Activated CD8-positive, alpha-beta T cell treated with anti-CD3 and anti-CD28 coated beads, Interleukin-2, amount 10 ng/mL, durations not matched to agents 7 days and 5 days (primary cell): ENCODE data around the gene YIPF5. TPM values are rescaled to one million over a fixed set of nuclear protein-coding genes. Genes with fewer than 3 reads are reported as not detected.

Experiments
- ATAC-seq: fragments of 150-1000 bp; cut with Tn5 transposase; one replicate; pipeline ENCODE4 v1.10.0; 2021; ENCODE audit warnings: moderate library complexity
- CTCF ChIA-PET: fragments of 350-600 bp; sonication (Branson Sonifier 250); formaldehyde crosslinking; loops from one replicate; lab custom pipeline; 2021; ENCODE audit warnings: antibody characterized with exemption; lab: Charles Lee
- POLR2A ChIA-PET: fragments of 350-600 bp; sonication (Branson Sonifier 250); formaldehyde crosslinking; loops from one replicate; lab custom pipeline; 2021; ENCODE audit warnings: antibody characterized with exemption; lab: Charles Lee
- DNase-seq: peaks from one replicate; pipeline ENCODE4 v3.0.0-alpha.2; 2020
- H3K27ac Mint-ChIP-seq: one replicate; pipeline ENCODE4 v1.8.0; 2021; ENCODE audit warnings: mild to moderate bottlenecking, mixed read lengths
- H3K27me3 Mint-ChIP-seq: one replicate; pipeline ENCODE4 v1.8.0; 2021; ENCODE audit warnings: low read depth, mixed read lengths
- H3K36me3 Mint-ChIP-seq: one replicate; pipeline ENCODE4 v1.8.0; 2021; ENCODE audit warnings: low read depth, mixed read lengths
- H3K4me1 Mint-ChIP-seq: one replicate; pipeline ENCODE4 v1.8.0; 2021; ENCODE audit warnings: low read depth, mixed read lengths
- H3K4me3 Mint-ChIP-seq: one replicate; pipeline ENCODE4 v1.8.0; 2021; ENCODE audit warnings: mild to moderate bottlenecking, mixed read lengths
- H3K9me3 Mint-ChIP-seq: one replicate; pipeline ENCODE4 v1.8.0; 2022; ENCODE audit warnings: mixed read lengths; ENCODE audit not compliant: insufficient read depth
- total RNA-seq, 2 experiments: library from RNA; stranded (reverse); gene quantifications; one replicate each; pipeline ENCODE4 v1.2.3, GENCODE V29; 2021

The YIPF5 gene
- total RNA-seq: 10 to 100 TPM; 35.2 to 38.1 TPM

- Mint-ChIP-seq H3K4me1 (peaks cover 37% of the 10 kb centered on the region), H3K27ac (peak within 1 kb of the TSS; percentile 88), H3K9me3 (no peaks in the 10 kb centered on the region), H3K36me3 (peaks cover 30% of the 10 kb centered on the region), H3K4me3 (peak within 1 kb of the TSS; percentile 93), H3K27me3 (peaks cover 8% of the 10 kb centered on the region)
- ChIA-PET POLR2A (interaction anchor here (1.0 to 3.3 kb wide), 7 partner anchors 10 to 24 kb away, joined by 3 to 30 read pairs (median 7); no protein-coding TSS in a partner anchor), CTCF (interaction anchor here (1.0 to 10.2 kb wide), 8 partner anchors 10 to 1457 kb away, joined by 3 to 129 read pairs (median 4); partner anchors contain the start of gene NR3C1)
- ATAC-seq (peak; percentile 100), DNase-seq (peak; percentile 98)
These were observed at the start of gene YIPF5, which contains the start of gene KCTD16 for GRCh38 chr5:144170276-144171024. YIPF5 (minus strand) TSS chr5:144170659; CDS start chr5:144169955, 704 bp downstream. KCTD16 (plus strand) TSS chr5:144170873.

- Mint-ChIP-seq H3K27me3 (no peaks in the 10 kb centered on the region), H3K4me1 (no peaks in the 10 kb centered on the region), H3K36me3 (no peaks in the 10 kb centered on the region), H3K9me3 (no peaks in the 10 kb centered on the region), H3K4me3 (no peak overlapping the region), H3K27ac (no peak overlapping the region)
- no peak for ATAC-seq
- ChIA-PET CTCF (interaction anchor here (1.2 to 1.9 kb wide), 2 partner anchors 16 to 28 kb away, joined by 3 to 4 read pairs; no protein-coding TSS in a partner anchor), POLR2A (no interaction called here)
- DNase-seq: no peak
These were observed 49.4 kb upstream of the YIPF5 start for GRCh38 chr5:144219869-144220268.

- peaks cover 45% of the 10 kb centered on the region for H3K27me3 Mint-ChIP-seq
These were observed 40.2 kb upstream of the YIPF5 start for GRCh38 chr5:144210655-144211054.

GRCh38 chr5:144209361-144209760 is 38.9 kb upstream of the YIPF5 start:
- ATAC-seq: no peak
- Mint-ChIP-seq H3K4me3 (no peak overlapping the region), H3K27ac (no peak overlapping the region), H3K9me3 (no peaks in the 10 kb centered on the region), H3K27me3 (peaks cover 53% of the 10 kb centered on the region), H3K36me3 (no peaks in the 10 kb centered on the region), H3K4me1 (no peaks in the 10 kb centered on the region)
- DNase-seq: no peak
- POLR2A ChIA-PET: no interaction called here
- CTCF ChIA-PET: interaction anchor here (0.6 kb wide), 1 partner anchor 13 kb away, joined by 3 read pairs; no protein-coding TSS in a partner anchor

More at GRCh38 chr5:144210655-144211054, 40.2 kb upstream of the YIPF5 start:
- ATAC-seq (no peak), DNase-seq (no peak)
- POLR2A ChIA-PET: no interaction called here
- H3K4me1 Mint-ChIP-seq: no peaks in the 10 kb centered on the region
- no peaks in the 10 kb centered on the region for H3K9me3 Mint-ChIP-seq
- no peak overlapping the region for H3K4me3 Mint-ChIP-seq
- CTCF ChIA-PET: no interaction called here
- no peak overlapping the region for H3K27ac Mint-ChIP-seq
- no peaks in the 10 kb centered on the region for H3K36me3 Mint-ChIP-seq

DNA sequence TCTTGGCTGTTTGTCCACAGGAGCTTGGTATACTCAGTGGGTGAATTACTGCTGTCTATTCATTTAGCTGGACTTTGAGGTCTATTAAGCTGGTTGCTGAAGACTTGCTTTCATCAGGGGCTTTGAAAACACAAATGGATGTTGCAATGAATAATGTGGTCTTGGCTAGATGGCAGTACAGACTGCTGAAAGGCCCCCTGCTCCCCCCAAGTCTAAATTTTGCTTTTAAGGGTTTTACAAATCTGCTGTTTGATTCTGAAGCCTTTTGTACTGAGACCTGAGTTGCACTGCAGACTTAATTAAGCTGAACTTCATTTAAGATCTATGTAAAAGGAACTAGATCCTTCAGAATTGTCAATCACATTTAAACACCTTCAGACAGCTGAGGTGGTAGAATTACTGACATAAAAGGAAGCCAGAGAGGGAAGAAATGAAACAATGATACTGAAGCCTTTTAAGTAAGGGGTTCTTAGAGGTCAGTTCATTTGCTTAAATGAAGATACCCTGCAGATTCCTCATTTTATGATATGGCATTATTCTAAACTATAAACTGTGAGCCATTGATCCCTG is 37.5 kb upstream of the YIPF5 start:
- Mint-ChIP-seq H3K9me3 (no peaks in the 10 kb centered on the region), H3K36me3 (no peaks in the 10 kb centered on the region), H3K4me1 (no peaks in the 10 kb centered on the region), H3K27me3 (peaks cover 55% of the 10 kb centered on the region), H3K27ac (no peak overlapping the region), H3K4me3 (no peak overlapping the region)
- no peak for ATAC-seq
- ChIA-PET POLR2A (no interaction called here), CTCF (interaction anchor here (1.2 kb wide), 1 partner anchor 16 kb away, joined by 4 read pairs; no protein-coding TSS in a partner anchor)
- no peak for DNase-seq

- no peaks in the 10 kb centered on the region for H3K9me3 Mint-ChIP-seq
- CTCF ChIA-PET: interaction anchor here (1.3 to 1.6 kb wide), 2 partner anchors 14 to 1620 kb away, joined by 5 to 6 read pairs; no protein-coding TSS in a partner anchor
- POLR2A ChIA-PET: no interaction called here
- no peak overlapping the region for H3K4me3 Mint-ChIP-seq
- no peak overlapping the region for H3K27ac Mint-ChIP-seq
- DNase-seq (no peak), ATAC-seq (no peak)
- no peaks in the 10 kb centered on the region for H3K4me1 Mint-ChIP-seq
- no peaks in the 10 kb centered on the region for H3K36me3 Mint-ChIP-seq
- peaks cover 60% of the 10 kb centered on the region for H3K27me3 Mint-ChIP-seq
These were observed 35.7 kb upstream of the YIPF5 start for GRCh38 chr5:144206141-144206540.

GRCh38 chr5:144205141-144205551 is 34.7 kb upstream of the YIPF5 start:
- peaks cover 57% of the 10 kb centered on the region for H3K27me3 Mint-ChIP-seq
- CTCF ChIA-PET: interaction anchor here (1.3 to 2.1 kb wide), 4 partner anchors 11 to 1621 kb away, joined by 4 to 39 read pairs (median 6); partner anchors contain the start of genes KCTD16 and YIPF5
- no peak for ATAC-seq
- H3K4me1 Mint-ChIP-seq: no peaks in the 10 kb centered on the region
- H3K36me3 Mint-ChIP-seq: no peaks in the 10 kb centered on the region
- H3K9me3 Mint-ChIP-seq: no peaks in the 10 kb centered on the region
- H3K4me3 Mint-ChIP-seq: no peak overlapping the region
- POLR2A ChIA-PET: no interaction called here
- no peak for DNase-seq
- H3K27ac Mint-ChIP-seq: no peak overlapping the region

GRCh38 chr5:144203750-144204596 is 33.5 kb upstream of the YIPF5 start:
- H3K4me3 Mint-ChIP-seq: no peak overlapping the region
- no peak overlapping the region for H3K27ac Mint-ChIP-seq
- H3K9me3 Mint-ChIP-seq: no peaks in the 10 kb centered on the region
- peak; percentile 72 for ATAC-seq
- H3K36me3 Mint-ChIP-seq: no peaks in the 10 kb centered on the region
- H3K27me3 Mint-ChIP-seq: peaks cover 55% of the 10 kb centered on the region
- ChIA-PET POLR2A (no interaction called here), CTCF (interaction anchor here (0.6 to 2.1 kb wide), 15 partner anchors 10 to 1926 kb away, joined by 3 to 39 read pairs (median 4); partner anchors contain the start of genes KCTD16 and YIPF5)
- no peaks in the 10 kb centered on the region for H3K4me1 Mint-ChIP-seq
- DNase-seq: peak; percentile 56

DNA sequence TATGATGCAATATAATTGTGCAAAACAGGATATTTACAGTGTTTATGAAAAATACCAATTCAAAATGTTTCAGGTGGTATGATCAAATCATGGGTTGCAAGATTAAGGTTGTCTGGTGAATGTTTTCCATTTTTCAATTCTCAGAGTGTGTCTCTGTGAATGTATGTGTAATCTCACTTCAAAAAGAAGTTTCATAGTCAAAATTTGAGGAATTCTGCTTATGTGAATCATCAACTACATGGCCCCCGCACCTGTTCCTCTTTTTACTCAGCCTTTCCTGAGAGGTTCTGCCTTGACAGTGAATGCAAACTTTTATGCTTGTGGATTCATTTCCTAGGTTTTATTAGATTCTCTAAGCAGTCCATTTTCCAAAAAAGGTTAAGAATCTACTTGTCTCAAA is 32.3 kb upstream of the YIPF5 start:
- Mint-ChIP-seq H3K4me3 (no peak overlapping the region), H3K27ac (no peak overlapping the region), H3K9me3 (no peaks in the 10 kb centered on the region), H3K4me1 (no peaks in the 10 kb centered on the region), H3K27me3 (peaks cover 58% of the 10 kb centered on the region), H3K36me3 (no peaks in the 10 kb centered on the region)
- POLR2A ChIA-PET: no interaction called here
- DNase-seq: no peak
- CTCF ChIA-PET: interaction anchor here (1.6 to 2.1 kb wide), 2 partner anchors 9 to 15 kb away, joined by 4 to 39 read pairs; no protein-coding TSS in a partner anchor
- ATAC-seq: no peak

DNA sequence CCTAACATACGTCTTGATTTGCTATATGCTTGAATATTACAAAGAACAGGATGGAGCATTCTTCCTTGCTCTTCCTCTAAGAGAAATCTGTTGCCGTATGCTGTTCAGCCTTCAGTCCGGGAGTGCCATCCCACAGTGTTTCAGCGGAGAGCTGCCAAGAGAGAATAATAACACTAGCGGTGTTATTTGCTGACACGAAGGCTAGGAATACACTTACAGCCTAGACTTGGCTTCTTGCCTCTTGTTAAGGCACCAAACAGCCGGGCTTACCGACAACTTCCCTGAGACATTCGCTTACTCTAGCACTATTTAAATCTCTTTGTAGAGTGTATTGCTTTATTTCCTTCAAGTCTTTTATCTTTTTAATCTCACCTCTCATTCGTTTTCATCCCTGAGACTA is 31.6 kb upstream of the YIPF5 start:
- DNase-seq (no peak), ATAC-seq (no peak)
- H3K9me3 Mint-ChIP-seq: no peaks in the 10 kb centered on the region
- ChIA-PET POLR2A (no interaction called here), CTCF (no interaction called here)
- no peak overlapping the region for H3K27ac Mint-ChIP-seq
- H3K27me3 Mint-ChIP-seq: peaks cover 53% of the 10 kb centered on the region
- no peaks in the 10 kb centered on the region for H3K36me3 Mint-ChIP-seq
- no peaks in the 10 kb centered on the region for H3K4me1 Mint-ChIP-seq
- no peak overlapping the region for H3K4me3 Mint-ChIP-seq

DNA sequence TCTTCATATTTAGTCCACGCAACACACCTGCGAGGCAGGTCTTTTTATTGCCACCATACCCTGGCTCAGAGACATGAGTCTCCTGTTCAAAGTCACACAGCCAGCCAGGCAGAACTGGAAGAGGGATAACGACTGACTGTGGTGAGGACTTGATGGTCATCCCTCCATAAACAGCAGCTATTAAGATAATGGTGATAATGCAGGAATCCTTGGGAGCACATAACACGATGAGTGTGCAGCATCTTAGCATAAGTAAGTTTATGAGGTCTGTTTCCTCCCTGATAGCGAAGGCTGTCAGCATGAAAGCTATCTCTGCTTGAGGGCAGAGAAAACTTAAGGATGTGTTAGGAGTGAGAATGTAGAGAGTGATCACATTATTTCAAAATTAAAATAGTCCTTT is 31.1 kb upstream of the YIPF5 start:
- DNase-seq (no peak), ATAC-seq (no peak)
- Mint-ChIP-seq H3K27me3 (peaks cover 49% of the 10 kb centered on the region), H3K36me3 (no peaks in the 10 kb centered on the region), H3K27ac (no peak overlapping the region), H3K4me1 (no peaks in the 10 kb centered on the region), H3K9me3 (no peaks in the 10 kb centered on the region), H3K4me3 (no peak overlapping the region)
- POLR2A ChIA-PET: no interaction called here
- CTCF ChIA-PET: no interaction called here
